CD4-positive, alpha-beta T cell treated with Interleukin-12 subunit alpha and Interleukin-12 subunit beta, for 1 hour (primary cell): ENCODE data around the gene SLC25A4.
"Not testable (repeated sequence)": the region's sequence is repeated elsewhere in the genome, so short reads cannot be mapped to it uniquely, and the experiment has no call there.

Experiments
- DNase-seq: peaks from one replicate; pipeline ENCODE4 v3.0.0-alpha.2; 2020

The SLC25A4 gene

DNA sequence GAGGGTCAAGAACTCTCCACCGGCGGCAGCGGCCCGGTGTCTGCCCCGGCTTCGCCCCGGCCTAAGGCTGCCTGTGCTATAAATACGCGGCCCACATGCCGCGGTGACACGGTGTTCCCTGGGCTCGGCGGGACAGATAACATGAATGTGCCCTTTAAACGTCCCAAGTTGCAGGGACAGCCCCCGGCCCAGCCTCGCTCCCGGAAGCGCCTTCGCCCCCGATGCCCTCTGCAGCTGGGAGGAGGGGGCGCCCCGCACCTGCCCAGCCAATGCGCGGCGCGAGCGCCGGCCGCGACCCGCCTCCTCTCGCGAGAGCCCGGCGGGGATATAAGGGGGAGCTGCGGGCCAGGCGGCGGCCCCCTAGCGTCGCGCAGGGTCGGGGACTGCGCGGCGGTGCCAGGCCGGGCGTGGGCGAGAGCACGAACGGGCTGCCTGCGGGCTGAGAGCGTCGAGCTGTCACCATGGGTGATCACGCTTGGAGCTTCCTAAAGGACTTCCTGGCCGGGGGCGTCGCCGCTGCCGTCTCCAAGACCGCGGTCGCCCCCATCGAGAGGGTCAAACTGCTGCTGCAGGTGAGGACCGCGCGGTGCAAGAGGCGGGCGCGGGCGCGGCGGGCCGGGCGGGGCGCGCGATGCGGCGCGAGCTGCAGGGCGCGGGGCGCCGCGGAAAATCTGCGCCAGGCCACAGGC lies at the start of gene SLC25A4:
SLC25A4 (plus strand) TSS at position 355 of the 689 bp plus-strand sequence; CDS start at position 462, 107 bp downstream.
- peak; percentile 89 for DNase-seq

DNA sequence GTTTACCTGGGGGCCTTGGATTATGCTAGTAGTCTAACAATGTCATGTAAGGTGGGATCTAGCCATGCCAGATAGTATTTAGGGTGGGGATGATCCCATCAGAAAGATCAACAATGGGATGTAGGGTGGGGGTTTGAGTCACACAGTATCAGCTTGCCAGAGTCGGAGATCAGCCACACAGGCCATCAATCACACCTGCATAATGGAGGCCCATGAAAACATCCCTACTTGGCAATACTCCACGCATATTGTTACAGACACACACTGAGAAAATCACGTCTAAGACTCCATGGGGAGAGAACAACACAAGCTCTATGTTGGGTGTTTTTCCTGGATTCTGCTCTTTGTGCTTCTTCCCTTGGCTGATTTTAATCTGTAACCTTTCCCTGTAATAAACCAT lies 49.5 kb upstream of the SLC25A4 start:
- DNase-seq, result no peak

DNA sequence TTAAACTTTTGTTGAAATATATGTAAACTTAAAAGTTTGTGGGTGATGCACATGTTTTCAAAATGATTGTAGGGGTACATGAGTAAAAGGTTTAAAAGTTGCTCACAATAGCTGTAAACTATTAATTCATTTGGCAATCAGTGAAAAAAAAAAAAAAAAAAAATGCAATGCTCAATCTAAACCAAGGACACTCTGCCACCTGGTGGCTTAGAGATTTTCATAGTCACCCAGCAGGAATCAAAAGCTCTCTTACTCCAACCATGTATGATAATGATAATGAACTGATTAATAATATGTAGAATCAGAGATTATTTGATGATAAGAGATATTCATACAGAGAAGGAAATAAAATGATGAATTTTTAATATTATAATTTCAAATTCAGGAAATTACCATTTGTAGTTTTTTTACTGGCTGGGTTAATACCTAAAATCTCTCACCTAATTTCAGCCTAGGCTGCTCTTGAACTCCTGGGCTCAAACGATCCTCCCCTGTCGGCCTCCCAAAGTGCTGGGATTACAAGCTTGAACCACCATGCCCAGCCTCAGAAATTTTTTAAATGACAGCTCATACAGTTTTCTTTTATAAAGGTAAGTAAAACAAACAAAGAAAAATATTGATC lies 46.9 kb upstream of the SLC25A4 start:
- peak; percentile 36 for DNase-seq

DNA sequence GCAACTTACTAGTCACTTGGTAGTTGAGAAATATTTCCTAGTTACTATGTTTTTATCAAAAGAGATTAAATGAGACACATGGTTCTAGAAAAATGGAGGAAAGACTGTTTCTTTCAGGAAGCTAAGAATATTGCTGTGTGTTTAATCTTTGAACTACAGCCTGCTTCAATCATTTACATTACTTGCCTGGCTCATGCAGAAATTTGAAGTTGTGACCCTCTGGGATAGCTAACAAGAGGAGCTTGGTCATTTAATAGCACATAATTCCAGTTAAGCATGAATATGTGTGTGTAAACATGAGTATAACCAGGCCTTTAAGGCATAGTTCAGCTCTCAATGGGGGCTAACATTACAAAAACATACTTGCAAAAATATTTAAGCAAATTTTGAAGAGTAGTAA lies 44.6 kb upstream of the SLC25A4 start:
- DNase-seq, result no peak

DNA sequence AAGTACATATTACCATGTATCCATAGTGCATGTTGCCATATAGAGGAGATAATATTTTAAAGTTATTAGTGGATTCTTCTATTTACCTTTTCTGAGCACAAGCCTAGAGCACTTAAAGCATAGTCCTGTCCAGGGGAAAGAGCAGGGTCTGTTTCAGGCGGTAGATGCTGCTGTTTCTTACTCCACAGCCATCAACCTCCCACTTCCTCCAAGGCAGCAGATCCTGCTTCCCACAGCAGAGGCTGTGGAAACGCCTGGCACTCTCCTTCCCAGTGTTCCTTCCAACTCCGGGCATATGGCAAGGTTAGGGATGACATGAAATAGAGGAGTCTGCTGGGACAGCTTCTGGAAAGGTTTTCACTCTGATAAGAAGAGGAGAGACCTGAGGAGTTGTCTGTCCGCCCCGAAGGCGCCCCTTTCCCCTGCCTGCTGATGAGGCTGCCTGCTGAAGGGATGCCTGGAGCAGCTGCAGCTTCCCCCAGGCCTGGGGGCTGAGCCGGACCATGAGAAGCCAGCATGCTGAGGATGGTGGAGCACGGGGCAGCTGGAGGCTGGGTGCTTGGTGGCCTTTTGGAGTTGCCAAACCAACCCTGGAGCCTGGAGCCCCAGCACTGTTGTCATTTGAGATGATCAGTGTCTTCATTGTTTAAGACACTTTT lies 43.9 kb upstream of the SLC25A4 start:
- DNase-seq, result no peak

DNA sequence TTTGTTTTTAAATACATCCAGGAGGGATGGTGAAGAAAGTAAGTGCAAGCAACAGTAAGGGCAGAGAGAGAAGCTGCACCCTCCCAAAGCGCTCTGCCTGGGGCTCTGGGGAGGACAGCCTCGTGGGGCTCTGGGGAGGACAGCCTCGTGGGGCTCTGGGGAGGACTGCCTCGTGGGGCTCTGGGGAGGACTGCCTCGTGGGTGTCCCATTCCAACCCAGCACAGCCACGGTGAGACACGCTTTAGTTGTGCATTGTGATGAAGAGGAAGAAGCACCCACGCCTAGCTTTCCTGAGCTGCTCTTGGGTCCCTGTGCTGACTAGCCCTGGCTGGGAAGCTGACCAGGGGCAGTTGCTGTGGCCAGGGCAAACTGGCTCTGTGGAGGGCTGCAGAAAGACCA lies 43.1 kb upstream of the SLC25A4 start:
- no peak for DNase-seq

DNA sequence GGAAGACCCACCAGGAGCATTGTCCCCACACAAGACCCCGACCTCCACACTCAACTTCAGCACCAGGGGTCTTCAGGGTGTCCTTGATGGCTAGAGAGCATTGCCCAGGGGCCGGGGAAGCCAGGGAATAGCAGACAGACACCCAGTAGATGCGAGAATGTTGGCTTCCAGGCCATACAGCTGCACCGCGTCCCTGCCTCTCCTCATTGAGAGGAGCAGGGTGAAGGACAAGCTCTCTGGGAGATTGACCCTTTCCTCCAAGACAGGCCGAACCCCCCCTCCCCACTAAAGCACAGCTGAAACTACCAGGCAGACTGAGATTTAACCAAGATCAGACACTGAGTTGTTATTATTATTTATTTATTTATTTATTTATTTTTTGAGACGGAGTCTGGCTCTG lies 42.6 kb upstream of the SLC25A4 start:
- no peak for DNase-seq

DNA sequence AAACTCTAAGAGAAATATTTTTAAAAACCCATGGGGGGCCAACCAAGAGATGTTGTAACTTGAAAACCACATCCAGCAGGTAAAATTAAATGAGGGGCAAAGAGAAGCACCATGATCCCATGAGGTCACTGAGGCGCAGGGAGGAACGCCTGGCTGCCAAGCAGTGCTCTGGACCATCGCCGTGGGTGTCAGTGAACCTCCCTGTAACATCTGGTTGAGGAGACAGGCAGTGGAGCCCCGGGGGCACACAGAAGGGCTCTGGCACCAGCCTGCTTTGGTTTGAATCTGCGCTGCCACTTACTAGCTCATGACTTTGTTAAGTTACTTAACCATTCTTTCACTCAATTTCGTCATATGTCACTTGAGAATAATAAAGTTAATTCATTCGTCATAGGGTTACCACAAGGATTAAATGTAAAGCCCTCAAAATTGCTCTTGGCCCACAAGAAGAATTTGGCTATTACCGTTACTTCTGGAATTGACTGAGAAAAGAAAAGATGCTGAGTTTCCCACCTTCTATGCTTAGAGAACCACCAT lies 41.6 kb upstream of the SLC25A4 start:
- no peak for DNase-seq

DNA sequence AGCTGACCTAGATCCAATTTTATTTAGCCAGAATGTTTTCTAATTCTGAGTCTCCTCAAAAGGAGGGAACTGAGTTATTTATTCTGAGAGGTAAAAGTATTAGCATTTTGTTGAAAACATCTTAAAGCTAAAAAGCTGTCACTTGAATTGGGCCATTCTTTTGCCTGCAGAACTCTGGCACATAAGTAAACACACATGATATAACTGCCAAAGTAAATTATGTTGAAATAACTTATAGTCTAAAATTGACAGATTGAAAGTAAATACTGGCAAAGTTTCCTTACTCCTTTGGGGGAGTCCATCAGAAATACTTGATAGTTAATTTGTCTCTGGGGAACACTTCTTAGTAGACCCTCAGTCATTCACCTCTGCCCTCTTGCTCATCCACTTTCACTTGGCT lies 38.3 kb upstream of the SLC25A4 start:
- DNase-seq, result no peak

DNA sequence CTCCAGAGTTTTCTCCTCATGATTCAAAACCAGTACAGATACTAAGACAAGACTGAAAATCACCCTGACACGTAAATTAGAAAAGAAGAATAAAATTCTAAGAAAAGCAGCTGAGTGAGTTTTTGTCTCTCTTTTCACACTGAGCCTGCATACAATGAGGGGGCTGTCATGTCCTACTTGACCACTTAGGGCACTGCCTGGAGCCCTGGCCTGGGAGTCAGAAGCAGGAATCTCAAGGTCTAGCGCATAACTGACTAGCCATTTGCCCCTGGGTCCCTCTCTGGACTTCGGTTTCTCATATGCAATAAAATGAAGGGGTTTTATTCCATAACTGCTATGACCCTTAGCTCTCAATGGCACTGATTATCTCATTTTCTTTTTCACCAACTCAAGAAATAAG lies 36.7 kb upstream of the SLC25A4 start:
- no peak for DNase-seq

DNA sequence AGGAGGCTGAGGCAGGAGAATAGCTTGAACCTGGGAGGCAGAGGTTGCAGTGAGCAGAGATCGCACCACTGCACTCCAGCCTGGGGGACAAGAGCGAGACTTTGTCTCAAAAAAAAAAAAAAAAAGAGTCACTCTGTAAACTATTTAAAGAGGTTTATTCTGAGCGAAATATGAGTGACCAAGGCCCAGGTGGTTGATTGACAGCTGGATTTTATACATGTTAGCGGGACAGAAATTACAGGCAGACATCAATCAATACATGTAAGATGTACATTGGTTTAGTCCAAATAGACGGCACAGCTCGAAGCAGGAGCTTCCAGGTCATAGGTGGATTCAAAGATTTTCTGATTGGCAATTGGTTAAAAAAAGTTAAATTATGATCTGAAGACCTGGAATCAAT lies 35.5 kb upstream of the SLC25A4 start:
- DNase-seq, result not testable (repeated sequence)

DNA sequence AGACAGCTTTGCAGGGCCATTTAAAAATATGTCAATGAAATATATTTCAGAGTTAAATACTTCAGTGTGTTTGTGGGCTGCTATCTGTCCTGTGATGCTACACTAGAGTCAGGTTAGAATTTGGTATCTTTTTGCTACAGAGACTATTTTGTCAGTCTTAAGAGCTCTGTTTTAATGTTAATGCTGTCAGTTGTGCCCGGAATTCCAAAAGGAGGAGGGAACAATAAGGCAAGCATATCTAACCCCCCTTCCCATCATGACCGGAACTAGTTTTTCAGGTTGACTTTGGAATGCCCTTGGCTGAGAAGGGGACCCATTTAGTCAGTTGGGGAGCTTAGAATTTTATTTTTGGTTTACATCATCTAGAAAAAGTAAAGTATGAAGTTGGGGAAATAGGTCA lies 34.9 kb upstream of the SLC25A4 start:
- no peak for DNase-seq

DNA sequence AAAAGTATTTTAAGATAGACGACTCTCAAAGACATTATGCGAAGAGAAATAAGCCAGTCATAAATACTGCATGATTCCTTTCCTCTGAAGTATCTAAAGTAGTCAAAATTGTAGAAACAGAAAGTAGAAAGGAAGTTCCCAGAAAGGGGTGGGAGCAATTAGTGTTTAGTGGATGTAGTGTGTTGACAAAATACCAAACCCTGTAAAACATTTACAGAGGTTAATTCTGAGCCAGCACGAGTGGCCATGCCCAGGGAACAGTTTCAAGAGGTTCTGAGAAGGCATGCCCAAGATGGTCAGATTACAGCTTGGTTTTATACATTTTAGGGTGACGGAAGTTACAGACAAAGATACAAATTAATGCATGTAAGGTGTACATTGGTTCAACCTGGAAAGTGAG lies 34.4 kb upstream of the SLC25A4 start:
- DNase-seq, result no peak

DNA sequence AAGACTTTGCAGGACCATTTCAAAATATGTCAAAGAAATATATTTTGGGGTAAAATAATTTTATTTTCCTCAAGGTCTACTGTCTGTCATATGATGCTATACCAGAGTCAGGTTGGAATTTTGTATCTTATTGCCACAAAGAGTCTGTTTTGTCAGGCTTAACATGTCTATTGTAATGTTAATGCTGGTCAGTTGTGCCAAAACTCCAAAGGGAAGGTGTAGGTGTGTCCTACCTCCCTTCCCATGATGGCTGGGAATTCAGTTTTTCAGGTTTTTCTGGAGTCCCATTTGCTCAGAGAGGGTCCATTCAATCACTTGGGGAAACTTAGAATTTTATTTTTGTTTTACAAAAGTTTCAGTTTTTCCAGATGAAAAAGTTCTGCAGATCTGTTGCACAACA lies 33.3 kb upstream of the SLC25A4 start:
- DNase-seq, result no peak

DNA sequence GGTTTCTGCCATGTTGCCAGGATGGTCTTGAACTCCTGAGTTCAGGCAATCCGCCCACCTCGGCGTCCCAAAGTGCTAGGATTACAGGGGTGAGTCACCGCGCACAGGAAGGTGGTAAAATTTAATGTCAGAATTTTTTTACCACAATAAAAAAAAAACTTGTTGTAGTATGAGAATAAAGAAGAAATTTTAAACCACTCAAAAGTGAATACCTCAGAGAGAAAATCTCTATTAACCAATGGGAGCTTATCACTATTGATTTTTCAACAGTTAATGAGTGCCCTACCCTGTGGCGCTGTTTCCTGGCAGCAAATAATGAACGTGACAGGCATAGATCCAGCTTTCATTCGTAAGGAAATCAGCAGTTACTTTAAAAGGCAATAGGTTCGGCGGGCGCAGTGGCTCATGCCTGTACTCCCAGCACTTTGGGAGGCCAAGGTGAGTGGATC lies 32.7 kb upstream of the SLC25A4 start:
- DNase-seq, result no peak

DNA sequence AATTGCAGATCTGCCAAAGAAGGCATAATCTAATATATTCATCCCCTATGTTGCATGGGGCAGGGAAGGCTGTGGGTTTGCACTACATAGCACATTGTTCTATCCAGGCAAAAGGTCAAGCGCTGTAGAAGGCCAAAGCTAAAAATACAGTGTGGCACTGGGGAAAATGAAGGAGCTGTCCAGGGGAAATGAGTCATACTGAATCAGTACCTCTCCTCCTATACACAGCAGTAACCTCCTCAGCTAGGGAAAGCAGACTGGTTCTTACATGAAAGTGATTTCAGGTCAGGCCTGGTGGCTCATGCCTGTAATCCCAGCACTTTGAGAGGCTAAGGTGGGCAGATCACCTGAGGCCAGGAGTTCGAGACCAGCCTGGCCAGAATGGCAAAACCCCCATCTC lies 31.0 kb upstream of the SLC25A4 start:
- DNase-seq, result no peak

DNA sequence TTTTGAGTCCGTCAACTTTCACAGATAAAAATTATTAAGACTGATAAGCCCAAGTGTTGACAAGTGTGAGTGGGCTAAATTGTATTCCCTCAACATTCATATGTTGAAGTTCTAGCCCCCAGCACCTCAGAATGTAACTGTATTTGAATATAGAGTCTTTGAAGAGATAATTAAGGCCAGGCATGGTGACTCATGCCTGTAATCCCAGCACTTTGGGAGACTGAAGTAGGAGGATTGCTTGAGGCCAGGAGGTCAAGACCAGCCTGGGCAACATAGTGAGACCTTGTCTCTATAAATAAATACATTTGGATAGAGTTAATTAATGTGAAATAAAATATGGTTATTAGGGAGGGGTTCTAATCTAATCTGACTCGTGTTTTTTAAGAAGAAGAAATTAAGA lies 29.7 kb upstream of the SLC25A4 start:
- no peak for DNase-seq

DNA sequence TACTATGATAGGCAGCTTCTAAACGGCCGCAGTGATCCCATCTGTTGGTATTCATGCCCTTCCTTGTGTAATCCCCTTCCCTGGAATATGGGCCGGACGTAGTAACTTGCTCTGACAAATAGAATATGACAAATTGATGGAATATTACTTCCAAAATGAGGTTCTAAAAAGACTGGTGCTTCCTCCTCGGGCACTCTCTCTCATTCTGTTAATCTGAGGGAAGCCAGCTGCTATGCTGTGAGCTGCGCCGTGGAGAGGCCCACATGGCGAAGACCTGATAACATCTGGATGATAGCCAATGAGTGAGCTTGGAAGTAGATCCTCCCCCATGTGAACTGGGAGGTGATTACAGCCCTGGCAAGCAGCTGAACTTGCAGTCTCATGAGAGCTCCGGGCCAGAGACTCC lies 27.2 kb upstream of the SLC25A4 start:
- no peak for DNase-seq

DNA sequence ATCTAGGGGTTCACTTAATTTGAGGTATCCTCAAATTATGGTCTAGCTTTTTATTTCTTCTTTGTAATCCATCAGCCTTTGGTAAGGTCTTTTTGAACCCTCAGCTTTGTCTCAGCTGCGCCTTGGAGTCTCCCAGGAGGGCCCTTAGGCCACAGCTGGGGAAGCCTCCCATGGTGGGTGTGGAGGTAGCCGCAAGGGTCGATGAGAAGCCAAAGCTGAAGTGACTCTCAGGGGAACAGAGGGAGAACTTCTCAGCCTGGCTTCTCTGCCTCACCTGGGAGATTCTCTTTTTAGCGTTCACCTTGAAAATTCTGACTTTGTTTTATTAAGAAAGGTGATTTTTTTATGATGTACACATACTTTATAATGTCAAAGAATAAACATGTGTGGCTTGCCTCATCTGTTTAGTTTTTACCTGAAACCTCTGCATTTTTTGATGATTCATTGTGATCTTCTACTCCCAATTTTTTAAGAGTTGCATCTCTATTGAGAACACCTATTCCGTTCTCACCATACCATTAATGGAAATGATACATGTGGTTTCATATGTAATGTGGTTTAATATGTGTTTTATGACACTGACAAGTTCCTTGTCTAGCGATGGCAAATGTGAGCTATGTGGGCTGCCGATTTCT lies 25.6 kb upstream of the SLC25A4 start:
- no peak for DNase-seq

DNA sequence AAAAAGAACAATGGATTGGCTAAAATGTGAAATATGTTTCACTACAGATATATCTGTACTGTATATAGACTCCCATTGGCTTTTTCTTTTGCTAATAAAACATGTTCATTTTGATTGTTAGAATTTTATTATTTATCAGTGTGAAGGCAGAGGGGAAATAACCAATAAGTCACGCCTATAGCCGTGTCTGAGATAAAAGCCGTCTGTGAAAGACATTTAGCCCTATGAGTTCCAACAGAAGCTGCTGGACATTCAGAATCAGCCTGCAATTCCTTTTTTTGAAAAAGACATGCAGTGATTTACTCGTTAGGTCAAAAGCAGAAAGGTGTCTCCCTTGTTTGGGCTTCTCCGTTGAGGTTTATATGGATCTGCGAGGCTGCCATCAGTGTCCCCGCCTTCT lies 24.2 kb upstream of the SLC25A4 start:
- DNase-seq, result no peak

DNA sequence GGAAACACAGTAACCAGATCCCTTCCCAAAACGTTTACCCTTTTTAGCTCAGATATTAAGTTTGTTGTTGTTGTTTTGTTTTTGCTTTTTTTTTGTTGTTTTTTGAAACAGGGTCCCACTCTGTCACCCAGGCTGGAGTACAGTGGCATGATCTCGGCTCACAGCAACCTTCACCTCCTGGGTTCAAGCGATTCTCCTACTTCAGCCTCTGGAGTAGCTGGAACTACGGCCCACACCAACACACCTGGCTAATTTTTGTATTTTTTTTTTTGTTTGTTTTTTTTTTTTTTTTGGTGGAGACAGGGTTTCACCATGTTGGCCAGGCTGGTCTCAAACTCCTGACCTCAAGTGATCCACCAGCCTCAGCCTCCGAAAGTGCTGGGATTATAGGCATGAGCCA lies 23.6 kb upstream of the SLC25A4 start:
- not testable (repeated sequence) for DNase-seq

DNA sequence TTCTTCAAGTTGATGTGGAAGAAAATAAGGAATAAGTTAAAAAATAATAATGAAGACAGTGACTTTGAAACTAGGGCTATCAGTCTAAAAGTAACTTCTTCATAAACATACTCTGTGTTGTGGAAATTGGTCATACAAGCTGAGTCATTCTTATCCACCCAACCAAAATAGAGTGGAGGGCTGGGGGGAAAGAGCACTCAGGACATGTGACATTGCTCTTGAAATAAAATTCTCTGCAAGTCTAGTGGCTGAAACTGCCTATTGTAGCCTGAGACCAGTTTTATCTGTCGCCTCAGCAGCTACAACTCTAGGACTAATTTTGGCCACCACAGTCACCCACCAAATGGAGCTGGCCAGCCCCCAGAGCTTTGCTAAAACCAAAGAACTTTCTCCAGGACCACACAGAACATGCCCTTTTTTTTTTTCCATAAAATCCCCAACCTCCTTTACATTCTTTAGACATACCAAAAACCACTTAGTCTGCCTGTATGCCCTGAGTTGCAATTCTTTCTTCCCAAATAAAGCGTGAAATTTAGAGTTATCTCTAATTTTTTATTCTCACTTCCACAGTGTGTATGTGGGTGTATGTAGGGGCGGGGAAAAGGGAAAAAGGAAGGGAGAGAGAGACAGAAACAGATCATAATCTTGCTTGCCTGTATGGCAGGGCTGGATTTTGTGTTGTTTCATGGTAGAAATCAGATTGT lies 23.0 kb upstream of the SLC25A4 start:
- no peak for DNase-seq

DNA sequence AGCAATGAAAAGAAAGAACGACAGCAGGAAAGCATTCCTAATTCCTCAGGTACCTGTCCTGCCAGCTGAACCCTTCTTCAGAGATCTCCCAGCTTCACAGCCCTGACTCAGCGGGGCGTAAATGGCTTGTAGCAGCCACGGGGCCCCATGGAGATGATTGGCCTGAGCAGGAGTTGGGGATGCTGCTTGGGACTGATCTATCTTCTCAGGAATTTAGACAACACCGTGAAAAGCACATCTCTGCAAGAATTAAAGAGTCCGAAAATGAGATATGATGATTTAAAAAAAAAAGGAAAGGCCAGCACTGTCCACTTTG lies 22.5 kb upstream of the SLC25A4 start:
- DNase-seq, result no peak
